ENCODE results near the gene CLASRP.

Gene CLASRP

GRCh38 chr19:45076851-45077730 lies 38.2 kb downstream of the CLASRP start:
- no peaks in the 10 kb centered on the region for H3K27me3 ChIP-seq (ENCODE audit: insufficient read depth, poor library complexity, severe bottlenecking)
- ATAC-seq (ENCODE audit: low read depth) (no peak), DNase-seq (ENCODE audit: low spot score) (no peak)
- TF ChIP-seq, protein P1, sequence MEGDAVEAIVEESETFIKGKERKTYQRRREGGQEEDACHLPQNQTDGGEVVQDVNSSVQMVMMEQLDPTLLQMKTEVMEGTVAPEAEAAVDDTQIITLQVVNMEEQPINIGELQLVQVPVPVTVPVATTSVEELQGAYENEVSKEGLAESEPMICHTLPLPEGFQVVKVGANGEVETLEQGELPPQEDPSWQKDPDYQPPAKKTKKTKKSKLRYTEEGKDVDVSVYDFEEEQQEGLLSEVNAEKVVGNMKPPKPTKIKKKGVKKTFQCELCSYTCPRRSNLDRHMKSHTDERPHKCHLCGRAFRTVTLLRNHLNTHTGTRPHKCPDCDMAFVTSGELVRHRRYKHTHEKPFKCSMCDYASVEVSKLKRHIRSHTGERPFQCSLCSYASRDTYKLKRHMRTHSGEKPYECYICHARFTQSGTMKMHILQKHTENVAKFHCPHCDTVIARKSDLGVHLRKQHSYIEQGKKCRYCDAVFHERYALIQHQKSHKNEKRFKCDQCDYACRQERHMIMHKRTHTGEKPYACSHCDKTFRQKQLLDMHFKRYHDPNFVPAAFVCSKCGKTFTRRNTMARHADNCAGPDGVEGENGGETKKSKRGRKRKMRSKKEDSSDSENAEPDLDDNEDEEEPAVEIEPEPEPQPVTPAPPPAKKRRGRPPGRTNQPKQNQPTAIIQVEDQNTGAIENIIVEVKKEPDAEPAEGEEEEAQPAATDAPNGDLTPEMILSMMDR (IDR thresholded peaks at IDR 0.05; ENCODE audit: poor library complexity, severe bottlenecking), result no peak
- H3K27ac ChIP-seq (ENCODE audit: poor library complexity, severe bottlenecking), result peak overlapping the region; percentile 71
- H3K36me3 ChIP-seq (ENCODE audit: low read depth), result peaks cover 13% of the 10 kb centered on the region
- no peaks in the 10 kb centered on the region for H3K9me3 ChIP-seq (ENCODE audit: severe bottlenecking)
- H3K4me1 ChIP-seq (ENCODE audit: insufficient read depth, poor library complexity, severe bottlenecking), result peaks cover 4% of the 10 kb centered on the region
- peak overlapping the region; percentile 50 for H3K4me3 ChIP-seq (ENCODE audit: severe bottlenecking)

GRCh38 chr19:45078390-45079062 lies 39.7 kb downstream of the CLASRP start:
- no peak for ATAC-seq (ENCODE audit: low read depth)
- TF ChIP-seq, protein P1 (IDR thresholded peaks at IDR 0.05; ENCODE audit: poor library complexity, severe bottlenecking), result no peak

GRCh38 chr19:45079063-45079910 lies 40.4 kb downstream of the CLASRP start, which contains the start of gene GEMIN7:
GEMIN7 (plus strand) TSS chr19:45079260; CDS start chr19:45090115, 10,855 bp downstream.
- ATAC-seq (ENCODE audit: low read depth), result peak; percentile 61
- peak within 1 kb of the TSS; percentile 88 for H3K4me3 ChIP-seq (ENCODE audit: severe bottlenecking)
- no peaks in the 10 kb centered on the region for H3K9me3 ChIP-seq (ENCODE audit: severe bottlenecking)

More at GRCh38 chr19:45078390-45079062, 39.7 kb downstream of the CLASRP start:
- H3K27ac ChIP-seq (ENCODE audit: poor library complexity, severe bottlenecking), result peak overlapping the region; percentile 51
- peaks cover 4% of the 10 kb centered on the region for H3K4me1 ChIP-seq (ENCODE audit: insufficient read depth, poor library complexity, severe bottlenecking)
- no peak for DNase-seq (ENCODE audit: low spot score)
- H3K27me3 ChIP-seq (ENCODE audit: insufficient read depth, poor library complexity, severe bottlenecking), result no peaks in the 10 kb centered on the region
- peak overlapping the region; percentile 88 for H3K4me3 ChIP-seq (ENCODE audit: severe bottlenecking)
- H3K9me3 ChIP-seq (ENCODE audit: severe bottlenecking), result no peaks in the 10 kb centered on the region
- peaks cover 21% of the 10 kb centered on the region for H3K36me3 ChIP-seq (ENCODE audit: low read depth)

DNA sequence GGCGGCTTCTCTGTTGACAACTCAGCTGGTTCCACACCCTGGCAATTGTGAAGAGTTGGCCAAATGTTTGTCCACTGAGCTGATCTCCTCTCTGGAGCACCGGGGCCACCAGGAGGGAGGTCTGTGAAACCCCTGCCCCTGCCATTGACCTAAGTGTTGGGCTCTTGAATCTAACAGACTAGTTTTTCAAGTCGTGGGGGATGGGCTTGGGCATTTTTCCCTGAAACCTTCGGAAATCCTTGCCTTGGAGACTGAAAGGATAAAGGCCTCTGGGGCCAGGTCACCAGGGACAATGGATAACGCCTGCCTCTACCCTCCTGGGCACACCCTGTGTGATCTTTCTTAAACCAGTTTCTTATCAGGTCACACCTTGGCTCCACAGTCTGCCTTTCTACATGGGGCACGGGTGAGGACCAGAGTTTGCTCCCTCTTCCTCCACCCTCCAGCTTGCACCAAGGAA lies 41.1 kb downstream of the CLASRP start:
- Histone ChIP-seq H3K4me3 (ENCODE audit: severe bottlenecking) (peak overlapping the region; percentile 88), H3K9me3 (ENCODE audit: severe bottlenecking) (no peaks in the 10 kb centered on the region), H3K27me3 (ENCODE audit: insufficient read depth, poor library complexity, severe bottlenecking) (no peaks in the 10 kb centered on the region), H3K4me1 (ENCODE audit: insufficient read depth, poor library complexity, severe bottlenecking) (peaks cover 4% of the 10 kb centered on the region), H3K27ac (ENCODE audit: poor library complexity, severe bottlenecking) (peak overlapping the region; percentile 51), H3K36me3 (ENCODE audit: low read depth) (peaks cover 28% of the 10 kb centered on the region)
- TF ChIP-seq, protein P1 (IDR thresholded peaks at IDR 0.05; ENCODE audit: poor library complexity, severe bottlenecking), result no peak
- ATAC-seq (ENCODE audit: low read depth), result no peak
- DNase-seq (ENCODE audit: low spot score), result no peak

More at GRCh38 chr19:45079063-45079910, 40.4 kb downstream of the CLASRP start, which contains the start of gene GEMIN7:
- DNase-seq (ENCODE audit: low spot score), result no peak
- Histone ChIP-seq H3K27ac (ENCODE audit: poor library complexity, severe bottlenecking) (peak within 1 kb of the TSS; percentile 51), H3K27me3 (ENCODE audit: insufficient read depth, poor library complexity, severe bottlenecking) (no peaks in the 10 kb centered on the region), H3K4me1 (ENCODE audit: insufficient read depth, poor library complexity, severe bottlenecking) (peaks cover 4% of the 10 kb centered on the region), H3K36me3 (ENCODE audit: low read depth) (peaks cover 21% of the 10 kb centered on the region)
- TF ChIP-seq, protein P1 (IDR thresholded peaks at IDR 0.05; ENCODE audit: poor library complexity, severe bottlenecking), result no peak
